ENCODE results near the gene RNPS1. TPM values are rescaled to one million over a fixed set of nuclear protein-coding genes. Genes with fewer than 3 reads are reported as not detected.
A peak's percentile ranks its signal among the peaks of the same experiment; 100 is the strongest.

Gene RNPS1
- total RNA-seq, result 100 to 1,000 TPM; 412 to 481 (median 413) TPM

GRCh38 chr16:2267913-2268666 lies at the start of gene RNPS1:
Gene RNPS1 (minus strand): TSS chr16:2268126. CDS start chr16:2264643, 3,483 bp downstream.
- no peaks in the 10 kb centered on the region for H3K27me3 Mint-ChIP-seq (ENCODE audit: low read depth)
- peaks cover 38% of the 10 kb centered on the region for H3K4me1 Mint-ChIP-seq (ENCODE audit: low read depth)
- H3K4me3 Mint-ChIP-seq, result peak within 1 kb of the TSS; percentile 92
- peaks cover 9% of the 10 kb centered on the region for H3K36me3 Mint-ChIP-seq (ENCODE audit: insufficient read depth)
- DNase-seq (peak; percentile 96), ATAC-seq (peak; percentile 92)
- H3K9me3 Mint-ChIP-seq, result no peaks in the 10 kb centered on the region

- no peaks in the 10 kb centered on the region for H3K9me3 Mint-ChIP-seq
- ATAC-seq, result no peak
- DNase-seq, result no peak
- H3K36me3 Mint-ChIP-seq (ENCODE audit: insufficient read depth), result peaks cover 7% of the 10 kb centered on the region
- no peaks in the 10 kb centered on the region for H3K4me1 Mint-ChIP-seq (ENCODE audit: low read depth)
- H3K4me3 Mint-ChIP-seq, result no peak overlapping the region
- H3K27me3 Mint-ChIP-seq (ENCODE audit: low read depth), result no peaks in the 10 kb centered on the region
Observed at GRCh38 chr16:2317231-2318020, 49.5 kb upstream of the RNPS1 start.

GRCh38 chr16:2308089-2308962 lies 40.4 kb upstream of the RNPS1 start:
- H3K9me3 Mint-ChIP-seq, result no peaks in the 10 kb centered on the region
- H3K4me3 Mint-ChIP-seq, result no peak overlapping the region
- no peak for DNase-seq
- no peaks in the 10 kb centered on the region for H3K27me3 Mint-ChIP-seq (ENCODE audit: low read depth)
- no peak for ATAC-seq
- no peaks in the 10 kb centered on the region for H3K4me1 Mint-ChIP-seq (ENCODE audit: low read depth)
- peaks cover 2% of the 10 kb centered on the region for H3K36me3 Mint-ChIP-seq (ENCODE audit: insufficient read depth)

- H3K9me3 Mint-ChIP-seq, result no peaks in the 10 kb centered on the region
- no peaks in the 10 kb centered on the region for H3K27me3 Mint-ChIP-seq (ENCODE audit: low read depth)
- ATAC-seq (no peak), DNase-seq (no peak)
- no peaks in the 10 kb centered on the region for H3K4me1 Mint-ChIP-seq (ENCODE audit: low read depth)
- no peaks in the 10 kb centered on the region for H3K36me3 Mint-ChIP-seq (ENCODE audit: insufficient read depth)
- H3K4me3 Mint-ChIP-seq, result no peak overlapping the region
Observed at GRCh38 chr16:2299915-2300192, 31.9 kb upstream of the RNPS1 start.

GRCh38 chr16:2299121-2299914 lies 31.4 kb upstream of the RNPS1 start:
- no peak for DNase-seq
- no peaks in the 10 kb centered on the region for H3K9me3 Mint-ChIP-seq
- ATAC-seq, result no peak
- H3K36me3 Mint-ChIP-seq (ENCODE audit: insufficient read depth), result no peaks in the 10 kb centered on the region
- no peak overlapping the region for H3K4me3 Mint-ChIP-seq
- no peaks in the 10 kb centered on the region for H3K4me1 Mint-ChIP-seq (ENCODE audit: low read depth)
- no peaks in the 10 kb centered on the region for H3K27me3 Mint-ChIP-seq (ENCODE audit: low read depth)

GRCh38 chr16:2298621-2299020 lies 30.7 kb upstream of the RNPS1 start:
- DNase-seq, result no peak

GRCh38 chr16:2297506-2297860 lies 29.6 kb upstream of the RNPS1 start:
- Mint-ChIP-seq H3K27me3 (ENCODE audit: low read depth) (no peaks in the 10 kb centered on the region), H3K36me3 (ENCODE audit: insufficient read depth) (no peaks in the 10 kb centered on the region), H3K4me1 (ENCODE audit: low read depth) (no peaks in the 10 kb centered on the region), H3K9me3 (no peaks in the 10 kb centered on the region), H3K4me3 (no peak overlapping the region)
- no peak for DNase-seq
- no peak for ATAC-seq

More at GRCh38 chr16:2298621-2299020, 30.7 kb upstream of the RNPS1 start:
- no peaks in the 10 kb centered on the region for H3K27me3 Mint-ChIP-seq (ENCODE audit: low read depth)
- no peaks in the 10 kb centered on the region for H3K9me3 Mint-ChIP-seq
- H3K4me3 Mint-ChIP-seq, result no peak overlapping the region
- H3K36me3 Mint-ChIP-seq (ENCODE audit: insufficient read depth), result no peaks in the 10 kb centered on the region
- no peaks in the 10 kb centered on the region for H3K4me1 Mint-ChIP-seq (ENCODE audit: low read depth)
- no peak for ATAC-seq

GRCh38 chr16:2296661-2297505 lies 29.0 kb upstream of the RNPS1 start:
- Mint-ChIP-seq H3K4me3 (no peak overlapping the region), H3K27me3 (ENCODE audit: low read depth) (no peaks in the 10 kb centered on the region), H3K9me3 (no peaks in the 10 kb centered on the region), H3K4me1 (ENCODE audit: low read depth) (no peaks in the 10 kb centered on the region), H3K36me3 (ENCODE audit: insufficient read depth) (no peaks in the 10 kb centered on the region)
- DNase-seq, result no peak
- no peak for ATAC-seq

GRCh38 chr16:2295056-2295798 lies 27.3 kb upstream of the RNPS1 start:
- H3K36me3 Mint-ChIP-seq (ENCODE audit: insufficient read depth), result no peaks in the 10 kb centered on the region
- H3K4me1 Mint-ChIP-seq (ENCODE audit: low read depth), result no peaks in the 10 kb centered on the region
- H3K27me3 Mint-ChIP-seq (ENCODE audit: low read depth), result no peaks in the 10 kb centered on the region
- DNase-seq (no peak), ATAC-seq (peak; percentile 25 to 30)
- no peak overlapping the region for H3K4me3 Mint-ChIP-seq
- no peaks in the 10 kb centered on the region for H3K9me3 Mint-ChIP-seq

GRCh38 chr16:2292221-2292620 lies 24.3 kb upstream of the RNPS1 start:
- ATAC-seq, result no peak
- Mint-ChIP-seq H3K36me3 (ENCODE audit: insufficient read depth) (no peaks in the 10 kb centered on the region), H3K4me3 (no peak overlapping the region), H3K4me1 (ENCODE audit: low read depth) (no peaks in the 10 kb centered on the region), H3K9me3 (no peaks in the 10 kb centered on the region), H3K27me3 (ENCODE audit: low read depth) (no peaks in the 10 kb centered on the region)
- no peak for DNase-seq

- Mint-ChIP-seq H3K36me3 (ENCODE audit: insufficient read depth) (no peaks in the 10 kb centered on the region), H3K9me3 (no peaks in the 10 kb centered on the region), H3K4me1 (ENCODE audit: low read depth) (no peaks in the 10 kb centered on the region), H3K4me3 (no peak overlapping the region), H3K27me3 (ENCODE audit: low read depth) (no peaks in the 10 kb centered on the region)
- ATAC-seq (no peak), DNase-seq (no peak)
Observed at GRCh38 chr16:2289282-2289681, 21.4 kb upstream of the RNPS1 start.

- H3K36me3 Mint-ChIP-seq (ENCODE audit: insufficient read depth), result peaks cover 1% of the 10 kb centered on the region
- no peak overlapping the region for H3K4me3 Mint-ChIP-seq
- ATAC-seq (no peak), DNase-seq (no peak)
- no peaks in the 10 kb centered on the region for H3K27me3 Mint-ChIP-seq (ENCODE audit: low read depth)
- H3K4me1 Mint-ChIP-seq (ENCODE audit: low read depth), result no peaks in the 10 kb centered on the region
- H3K9me3 Mint-ChIP-seq, result no peaks in the 10 kb centered on the region
Observed at GRCh38 chr16:2288726-2289125, 20.8 kb upstream of the RNPS1 start.
